Stimulated activated CD4-positive, alpha-beta T cell treated with anti-CD3 and anti-CD28 coated beads, TNF-alpha, amount 100 ng/mL, for 1 hour (primary cell): Measurements from ENCODE around the gene ISY1.
"Not testable (repeated sequence)": the region's sequence is repeated elsewhere in the genome, so short reads cannot be mapped to it uniquely, and the experiment has no call there.

Source experiments
- DNase-seq, 3 donors: peaks; one replicate each; pipeline ENCODE4 v3.0.0-alpha.2; 2020; ENCODE audit warnings: low read depth in 3 of 3, low spot score in 1 of 3

The ISY1 gene

GRCh38 chr3:129160891-129161859 lies at the start of gene ISY1:
ISY1 (minus strand) TSS chr3:129161063; CDS start chr3:129160975, 88 bp downstream.
- DNase-seq = peak; percentile 64 to 70 (median 68)

- DNase-seq = no peak
These were observed 46.6 kb upstream of the ISY1 start for GRCh38 chr3:129207479-129207878.

- no peak for DNase-seq
These were observed 44.4 kb upstream of the ISY1 start for GRCh38 chr3:129205109-129205832.

GRCh38 chr3:129204473-129204872 lies 43.6 kb upstream of the ISY1 start:
- DNase-seq = no peak

- DNase-seq = no peak
These were observed 38.5 kb upstream of the ISY1 start for GRCh38 chr3:129199366-129199765.

- DNase-seq = no peak
These were observed 36.5 kb upstream of the ISY1 start for GRCh38 chr3:129197321-129197720.

GRCh38 chr3:129196601-129197000 lies 35.7 kb upstream of the ISY1 start:
- DNase-seq = no peak

GRCh38 chr3:129195731-129196256 lies 34.9 kb upstream of the ISY1 start:
- DNase-seq = no peak

- not testable (repeated sequence) for DNase-seq
These were observed 28.9 kb upstream of the ISY1 start for GRCh38 chr3:129189793-129190192.

- DNase-seq = no peak
These were observed 27.0 kb upstream of the ISY1 start for GRCh38 chr3:129187857-129188256.

- no peak for DNase-seq
These were observed 24.9 kb upstream of the ISY1 start for GRCh38 chr3:129185783-129186182.

GRCh38 chr3:129184784-129185542 lies 24.1 kb upstream of the ISY1 start:
- DNase-seq = not testable (repeated sequence)

- DNase-seq = peak in 1 of 3 donors; percentile 22
These were observed 23.5 kb upstream of the ISY1 start for GRCh38 chr3:129184396-129184657.

GRCh38 chr3:129183569-129184395 lies 22.9 kb upstream of the ISY1 start, which contains the start of gene CNBP:
CNBP (minus strand) TSS chr3:129183896; CDS start chr3:129171757, 12,139 bp downstream.
- DNase-seq = peak; percentile 76 to 86 (median 82)

- no peak for DNase-seq
These were observed 21.7 kb upstream of the ISY1 start for GRCh38 chr3:129182390-129183185.

- DNase-seq = no peak
These were observed 21.0 kb upstream of the ISY1 start for GRCh38 chr3:129181819-129182218.

GRCh38 chr3:129180461-129180860 lies 19.6 kb upstream of the ISY1 start:
- DNase-seq = no peak

GRCh38 chr3:129176051-129176450 lies 15.2 kb upstream of the ISY1 start:
- no peak for DNase-seq

GRCh38 chr3:129173725-129174124 lies 12.9 kb upstream of the ISY1 start:
- no peak for DNase-seq
